Aorta (tissue), 5 donors: ENCODE data around the gene TUT1. TPM values are rescaled to one million over a fixed set of nuclear protein-coding genes. Genes with fewer than 3 reads are reported as not detected.
"Not testable (repeated sequence)": the region's sequence is repeated elsewhere in the genome, so short reads cannot be mapped to it uniquely, and the experiment has no call there.

ENCODE experiments used
- ATAC-seq: fragments of 200-7000 bp; cut with Tn5 transposase; one replicate; pipeline ENCODE4 v1.9.1; 2022; ENCODE audit warnings: moderate library complexity; ENCODE audit not compliant: low FRiP score
- DNase-seq, 2 donors: peaks; one replicate each; pipeline ENCODE4 v3.0.0-alpha.2; 2020
- H3K27ac ChIP-seq, 2 donors: one replicate each; pipeline ENCODE4 v1.5.1; 2013; ENCODE audit warnings: low read length in 2 of 2, mild to moderate bottlenecking in 2 of 2, moderate library complexity in 2 of 2, control low read depth in 1 of 2, inconsistent platforms in 1 of 2, low read depth in 1 of 2
- H3K27me3 ChIP-seq, 2 donors: one replicate each; pipeline ENCODE4 v1.6.1; 2013; ENCODE audit warnings: control low read depth in 1 of 2, low read length in 1 of 2, mild to moderate bottlenecking in 1 of 2, moderate library complexity in 1 of 2; ENCODE audit not compliant: insufficient read depth in 2 of 2, control insufficient read depth in 1 of 2
- H3K36me3 ChIP-seq, 2 donors: one replicate each; pipeline ENCODE4 v1.6.1; 2013; ENCODE audit warnings: control low read depth in 1 of 2, low read length in 1 of 2, mild to moderate bottlenecking in 1 of 2; ENCODE audit not compliant: insufficient read depth in 2 of 2, control insufficient read depth in 1 of 2
- H3K4me1 ChIP-seq, 2 donors: one replicate each; pipeline ENCODE4 v1.6.1; 2013; ENCODE audit warnings: low read length in 2 of 2, control low read depth in 1 of 2, mild to moderate bottlenecking in 1 of 2, moderate library complexity in 1 of 2; ENCODE audit not compliant: insufficient read depth in 2 of 2, control insufficient read depth in 1 of 2
- H3K4me3 ChIP-seq, 2 donors: one replicate each; pipeline ENCODE4 v1.5.1; 2013; ENCODE audit warnings: low read length in 2 of 2, control low read depth in 1 of 2, mild to moderate bottlenecking in 1 of 2
- H3K9me3 ChIP-seq: one replicate; pipeline ENCODE4 v1.6.1; 2013; ENCODE audit warnings: mild to moderate bottlenecking, low read length; ENCODE audit not compliant: control insufficient read depth
- WGBS, 2 donors: extraction: QIAGEN DNeasy Blood & Tissue Kit; methylation state at CpG; one replicate each; pipeline ENCODE4 v1.1.7; 2013; 5-methylcytosine and 5-hydroxymethylcytosine counted together
- intact Hi-C, 2 donors: fragments of 100-400 bp; cut with DNase I; formaldehyde crosslinking; loops; one replicate each; pipeline versions ENCODE4 v1.14.2 to v1.15.0; 2022
- polyA plus RNA-seq, 2 donors: library from polyadenylated mRNA; stranded (reverse); fragments of 200-250 nt; gene quantifications; one replicate each; pipeline ENCODE4 v1.2.3, GENCODE V29; 2013
- total RNA-seq, 2 donors: library from RNA; stranded (reverse); fragmentation: NEBNext Ultra II Directional; extraction: Animal tissue kit (Norgen Biotek cat#: 25700); gene quantifications; one replicate each; pipeline ENCODE4 v1.2.1, GENCODE V29; 2021
- donor health status: healthy with polysubstance abuse.
- donor health status: Bipolar disorder and iron deficiency.
- donor health status: DM: no; HTN: no; CAD: no.
- donor health status: DM: no; HTN: no; CAD: no.
- donor health status: DM: yes; HTN: yes; CAD: no.

The TUT1 gene
- total and polyA plus RNA-seq, 4 donors: 1.6 to 14.9 (median 12.8) TPM

GRCh38 chr11:62585356-62585755 is 6.0 kb downstream of the TUT1 start:
- H3K27ac ChIP-seq, intact Hi-C loops, H3K4me1 ChIP-seq, H3K27me3 ChIP-seq, H3K4me3 ChIP-seq, H3K9me3 ChIP-seq, H3K36me3 ChIP-seq, ATAC-seq: not testable (repeated sequence)
- peak in 1 of 2 donors; percentile 36 for DNase-seq
- 92% methylated on average over 7 of the region's 7 CpGs for WGBS, 2 donors

- H3K4me3 ChIP-seq, H3K27me3 ChIP-seq, H3K36me3 ChIP-seq, DNase-seq, ATAC-seq, H3K27ac ChIP-seq, intact Hi-C loops, H3K9me3 ChIP-seq, H3K4me1 ChIP-seq: not testable (repeated sequence)
- WGBS, 2 donors: 96 to 97% methylated on average over 4 of the region's 4 CpGs
Measured at GRCh38 chr11:62581735-62582134, 9.6 kb downstream of the TUT1 start.

- 91 to 92% methylated on average over 18 of the region's 18 CpGs for WGBS, 2 donors
- peak in 1 of 2 donors; percentile 38 for DNase-seq
- no peaks in the 10 kb centered on the region for H3K9me3 ChIP-seq
- ATAC-seq: no peak
- H3K27ac ChIP-seq: no peak overlapping the region
- intact Hi-C loops: no loop called here
- no peaks in the 10 kb centered on the region for H3K4me1 ChIP-seq
- no peak overlapping the region for H3K4me3 ChIP-seq
- H3K36me3 ChIP-seq: no peaks in the 10 kb centered on the region
- no peaks in the 10 kb centered on the region for H3K27me3 ChIP-seq
Measured at GRCh38 chr11:62580959-62581715, 10.2 kb downstream of the TUT1 start.

GRCh38 chr11:62579252-62579651 is 12.1 kb downstream of the TUT1 start:
- intact Hi-C loops: no loop called here

GRCh38 chr11:62578541-62578940 is 12.8 kb downstream of the TUT1 start:
- H3K4me1 ChIP-seq: no peaks in the 10 kb centered on the region
- no peak overlapping the region for H3K27ac ChIP-seq
- no peaks in the 10 kb centered on the region for H3K27me3 ChIP-seq
- WGBS, 2 donors: 94 to 96% methylated on average over 11 of the region's 11 CpGs
- no peaks in the 10 kb centered on the region for H3K9me3 ChIP-seq
- no peak overlapping the region for H3K4me3 ChIP-seq
- no peak for DNase-seq
- intact Hi-C loops: no loop called here
- no peaks in the 10 kb centered on the region for H3K36me3 ChIP-seq
- ATAC-seq: no peak

More at GRCh38 chr11:62579252-62579651, 12.1 kb downstream of the TUT1 start:
- H3K27ac ChIP-seq: no peak overlapping the region
- no peak overlapping the region for H3K4me3 ChIP-seq
- no peaks in the 10 kb centered on the region for H3K27me3 ChIP-seq
- DNase-seq (no peak), ATAC-seq (no peak)
- H3K36me3 ChIP-seq: no peaks in the 10 kb centered on the region
- H3K4me1 ChIP-seq: no peaks in the 10 kb centered on the region
- WGBS, 2 donors: 80 to 86% methylated on average over 2 of the region's 2 CpGs
- H3K9me3 ChIP-seq: no peaks in the 10 kb centered on the region

- DNase-seq (no peak), ATAC-seq (no peak)
- no peaks in the 10 kb centered on the region for H3K36me3 ChIP-seq
- WGBS, 2 donors: 77% methylated on average over 12 of the region's 12 CpGs
- no peaks in the 10 kb centered on the region for H3K9me3 ChIP-seq
- intact Hi-C loops: no loop called here
- H3K27ac ChIP-seq: no peak overlapping the region
- no peaks in the 10 kb centered on the region for H3K27me3 ChIP-seq
- no peaks in the 10 kb centered on the region for H3K4me1 ChIP-seq
- no peak overlapping the region for H3K4me3 ChIP-seq
Measured at GRCh38 chr11:62577046-62577714, 14.1 kb downstream of the TUT1 start.

- WGBS, 2 donors: 84 to 88% methylated on average over 14 of the region's 14 CpGs
- DNase-seq (peak in 1 of 2 donors; percentile 42), ATAC-seq (no peak)
- Histone ChIP-seq H3K36me3 (peaks cover 0 to 5% of the 10 kb centered on the region in 2 donors), H3K27ac (no peak overlapping the region), H3K27me3 (no peaks in the 10 kb centered on the region), H3K9me3 (no peaks in the 10 kb centered on the region), H3K4me1 (no peaks in the 10 kb centered on the region), H3K4me3 (no peak overlapping the region)
- intact Hi-C loops: no loop called here
Measured at GRCh38 chr11:62575837-62576236, 15.5 kb downstream of the TUT1 start.

- Histone ChIP-seq H3K4me1 (no peaks in the 10 kb centered on the region), H3K27me3 (no peaks in the 10 kb centered on the region), H3K4me3 (peak overlapping the region; percentile 24 to 52), H3K27ac (peak overlapping the region in 1 of 2 donors; percentile 34), H3K9me3 (no peaks in the 10 kb centered on the region), H3K36me3 (peaks cover 0 to 5% of the 10 kb centered on the region in 2 donors)
- no peak for ATAC-seq
- peak in 1 of 2 donors; percentile 56 for DNase-seq
- WGBS, 2 donors: 13% methylated on average over 17 of the region's 17 CpGs
- intact Hi-C loops: no loop called here
Measured at GRCh38 chr11:62575156-62575555, 16.2 kb downstream of the TUT1 start.
